Coronary artery (tissue), 2 donors: ENCODE measurements around the gene PDE4C.

Source experiments
- DNase-seq: peaks from one replicate; pipeline ENCODE4 v3.0.0-alpha.2; 2017; ENCODE audit warnings: low spot score
- H3K27ac ChIP-seq, 2 donors: fragments of 200-600 bp; sonication (generic); one replicate each; pipeline ENCODE4 v1.5.1; 2016 to 2019
- H3K4me3 ChIP-seq: fragments of 200-600 bp; sonication (generic); 2 replicates; pipeline ENCODE4 v1.5.1; 2016; ENCODE audit warnings: mild to moderate bottlenecking, moderate library complexity
- TF ChIP-seq, protein P1 (sequence below): fragments of 200-600 bp; sonication (generic); IDR thresholded peaks from one replicate; pipeline ENCODE4 v1.5.1; 2019; ENCODE audit warnings: antibody characterized with exemption

The PDE4C gene

GRCh38 chr19:18269070-18269723 is 43.0 kb upstream of the PDE4C start:
- TF ChIP-seq, protein P1, sequence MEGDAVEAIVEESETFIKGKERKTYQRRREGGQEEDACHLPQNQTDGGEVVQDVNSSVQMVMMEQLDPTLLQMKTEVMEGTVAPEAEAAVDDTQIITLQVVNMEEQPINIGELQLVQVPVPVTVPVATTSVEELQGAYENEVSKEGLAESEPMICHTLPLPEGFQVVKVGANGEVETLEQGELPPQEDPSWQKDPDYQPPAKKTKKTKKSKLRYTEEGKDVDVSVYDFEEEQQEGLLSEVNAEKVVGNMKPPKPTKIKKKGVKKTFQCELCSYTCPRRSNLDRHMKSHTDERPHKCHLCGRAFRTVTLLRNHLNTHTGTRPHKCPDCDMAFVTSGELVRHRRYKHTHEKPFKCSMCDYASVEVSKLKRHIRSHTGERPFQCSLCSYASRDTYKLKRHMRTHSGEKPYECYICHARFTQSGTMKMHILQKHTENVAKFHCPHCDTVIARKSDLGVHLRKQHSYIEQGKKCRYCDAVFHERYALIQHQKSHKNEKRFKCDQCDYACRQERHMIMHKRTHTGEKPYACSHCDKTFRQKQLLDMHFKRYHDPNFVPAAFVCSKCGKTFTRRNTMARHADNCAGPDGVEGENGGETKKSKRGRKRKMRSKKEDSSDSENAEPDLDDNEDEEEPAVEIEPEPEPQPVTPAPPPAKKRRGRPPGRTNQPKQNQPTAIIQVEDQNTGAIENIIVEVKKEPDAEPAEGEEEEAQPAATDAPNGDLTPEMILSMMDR: no peak
- DNase-seq: no peak
- Histone ChIP-seq H3K27ac (no peak overlapping the region), H3K4me3 (no peak overlapping the region)

DNA sequence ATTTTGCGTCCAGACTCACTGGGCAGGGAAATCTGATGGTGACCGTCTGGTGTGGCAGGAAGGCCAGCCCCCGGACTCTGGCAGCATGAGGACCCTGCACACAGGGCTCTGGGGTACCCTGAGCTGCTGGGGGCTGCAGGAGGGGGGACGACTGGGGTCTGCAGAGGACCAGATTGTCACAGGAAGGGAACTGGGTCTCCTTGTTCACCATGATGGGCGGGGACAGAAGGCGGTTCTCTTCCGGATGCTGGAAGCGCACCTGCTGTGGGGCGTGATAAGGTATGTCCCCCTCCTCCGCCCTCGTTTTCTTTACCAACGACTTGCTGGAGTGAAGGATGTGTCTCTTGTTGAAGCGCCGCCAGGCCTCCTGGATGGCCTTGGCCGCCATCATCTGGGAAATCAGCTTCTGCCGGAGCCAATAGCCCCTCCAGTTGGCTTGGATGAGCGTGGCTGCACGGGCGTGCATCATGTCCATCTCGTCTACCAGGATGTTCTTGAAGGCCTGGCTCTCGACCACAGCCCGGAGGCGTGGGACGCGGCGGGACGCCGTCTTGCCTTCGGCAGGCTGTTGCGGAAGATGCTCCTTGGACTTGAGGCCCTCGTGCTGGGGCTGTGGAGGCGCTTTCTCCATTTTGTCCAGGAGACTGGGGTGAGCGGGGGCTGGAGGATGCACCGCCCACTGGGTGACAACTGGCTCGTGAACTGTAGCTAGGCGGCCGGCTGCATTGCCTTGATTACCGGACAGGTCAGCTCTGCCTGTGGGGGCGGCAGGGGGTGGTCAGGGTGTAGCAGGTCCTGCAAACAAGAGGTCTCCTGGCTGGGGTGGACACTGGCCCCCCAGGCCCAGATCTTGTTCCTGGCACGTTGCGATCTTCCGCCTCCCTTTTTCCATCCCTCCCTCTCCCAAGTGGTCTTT is 40.8 kb upstream of the PDE4C start:
- DNase-seq: no peak
- no peak overlapping the region for H3K4me3 ChIP-seq
- no peak overlapping the region for H3K27ac ChIP-seq
- TF ChIP-seq, protein P1: no peak

DNA sequence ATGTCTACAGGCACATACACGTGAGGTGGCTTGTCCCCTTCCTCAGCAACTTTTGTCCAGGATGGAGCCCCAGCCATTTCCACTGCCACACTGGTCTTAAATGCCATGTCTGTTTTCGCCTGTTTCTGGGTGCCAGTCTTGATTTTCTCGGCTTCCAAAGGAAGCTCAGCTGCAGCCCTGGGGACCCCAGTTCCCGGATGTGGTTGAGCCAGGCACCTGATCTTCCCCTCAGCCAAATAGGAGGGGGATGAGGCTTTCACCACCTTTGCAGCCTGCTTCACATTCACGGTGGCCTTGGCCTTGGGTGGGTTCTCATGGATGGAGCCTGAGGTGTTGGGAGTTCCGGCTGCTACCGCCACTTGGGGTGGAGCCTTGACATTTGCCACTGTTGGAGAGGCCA is 39.3 kb upstream of the PDE4C start:
- Histone ChIP-seq H3K27ac (no peak overlapping the region), H3K4me3 (no peak overlapping the region)
- TF ChIP-seq, protein P1: no peak
- no peak for DNase-seq

- Histone ChIP-seq H3K27ac (no peak overlapping the region), H3K4me3 (no peak overlapping the region)
- TF ChIP-seq, protein P1: no peak
- DNase-seq: no peak
Observed at GRCh38 chr19:18264971-18265540, 38.8 kb upstream of the PDE4C start.

DNA sequence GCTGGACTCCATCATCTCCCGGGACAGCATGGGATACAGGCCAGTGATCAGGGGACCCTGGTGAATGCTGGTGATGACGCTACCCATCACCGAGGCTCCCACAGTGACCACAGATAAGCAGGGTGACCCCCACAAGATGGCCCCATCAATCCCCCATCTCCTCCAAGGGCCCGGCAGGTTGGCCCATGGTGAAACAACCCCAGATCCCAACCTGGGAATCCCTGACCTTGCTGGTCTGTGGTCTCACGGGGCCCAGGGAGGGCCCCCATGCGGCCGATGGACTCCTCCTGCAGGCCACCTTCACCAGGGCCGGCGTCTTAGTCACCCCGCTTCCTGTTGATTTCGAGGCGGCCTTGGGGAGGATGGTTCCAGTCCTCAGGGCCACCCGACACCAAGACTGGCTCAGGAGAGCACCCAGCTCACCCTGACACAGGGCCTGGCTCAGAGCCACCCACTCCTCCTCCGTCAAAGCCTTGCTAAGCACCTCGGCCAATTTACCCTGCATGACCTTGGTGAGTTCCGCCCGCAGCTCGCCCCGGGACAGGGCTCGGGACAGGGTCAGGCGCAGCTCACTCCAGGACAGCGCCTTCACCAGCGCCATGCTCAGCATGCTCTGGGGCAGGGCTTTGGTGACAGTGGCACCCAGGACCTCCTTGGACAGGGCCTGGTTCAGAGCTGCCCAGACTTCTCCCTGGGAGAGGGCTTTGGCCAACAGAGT is 38.1 kb upstream of the PDE4C start:
- H3K4me3 ChIP-seq: no peak overlapping the region
- no peak for DNase-seq

More for the DNA sequence above, 38.1 kb upstream of the PDE4C start:
- TF ChIP-seq, protein P1: no peak
- H3K27ac ChIP-seq: no peak overlapping the region
